K562 (cell line): Measurements from ENCODE around the gene TPD52L2. TPM values are rescaled to one million over a fixed set of nuclear protein-coding genes. Genes with fewer than 3 reads are reported as not detected.

Experiments used
- ATAC-seq: fragments of 200-7000 bp; cut with Tn5 transposase; 3 replicates; pipeline ENCODE4 v1.9.1; 2020; ENCODE audit warnings: moderate library complexity
- BruUV-seq: library from RNA; stranded (reverse); fragments of 400-500 nt; replicated peaks from 2 replicates; lab custom pipeline; 2021; lab: Mats Ljungman, UMichigan
- CTCF ChIA-PET: fragments of 300-600 bp; formaldehyde crosslinking; extraction: SDS; loops from one replicate; lab custom pipeline; 2021; ENCODE audit warnings: low intra/inter-chr PET ratio; lab: Yijun Ruan, JAX
- POLR2A ChIA-PET: fragments of 300-600, 350-650 bp; sonication (Branson Sonifier 250); formaldehyde crosslinking; extraction: SDS; loops from one replicate; lab custom pipeline; 2021; ENCODE audit warnings: antibody characterized with exemption, inconsistent platforms; lab: Yijun Ruan, JAX
- DNase-seq, 4 experiments: peaks; one replicate each; pipeline versions ENCODE4 v3.0.0 to v3.0.0-alpha.2; 2011 to 2018; ENCODE audit warnings: low spot score in 3 of 4, mixed read lengths in 3 of 4; ENCODE audit errors: extremely low read depth in 1 of 4
- FAIRE-seq: peaks from 2 replicates; lab custom pipeline; 2011; peaks lifted over from hg19 to GRCh38; lab: Jason Lieb, UNC
- H2AFZ ChIP-seq: 2 replicates; pipeline ENCODE4 v1.6.0; 2011; ENCODE audit warnings: low read depth, low read length, control low read depth, inconsistent platforms
- H3K27ac ChIP-seq: fragments of 200-600 bp; 3 replicates; pipeline ENCODE4 v1.8.0; 2011; ENCODE audit warnings: low read depth, mild to moderate bottlenecking, control low read depth, inconsistent platforms, low read length, moderate library complexity, mixed read lengths; ENCODE audit errors: extremely low read depth
- H3K27me3 ChIP-seq, 2 experiments: fragments of 300-600 bp in 1 of 2; 2 replicates in 1 of 2; 3 replicates in 1 of 2; pipeline versions ENCODE4 v1.6.0 to v1.8.0; 2011; ENCODE audit warnings: inconsistent platforms in 2 of 2, low read length in 2 of 2, mild to moderate bottlenecking in 1 of 2, mixed read lengths in 1 of 2, moderate library complexity in 1 of 2; ENCODE audit not compliant: control insufficient read depth in 2 of 2, insufficient read depth in 2 of 2
- H3K36me3 ChIP-seq: fragments of 300-600 bp; 3 replicates; pipeline ENCODE4 v1.8.0; 2011; ENCODE audit warnings: mild to moderate bottlenecking, low read length, inconsistent platforms; ENCODE audit not compliant: control insufficient read depth, insufficient read depth
- H3K4me1 ChIP-seq, 2 experiments: fragments of 200-600 bp in 1 of 2; replicated peaks in 1 of 2; 2 replicates in 1 of 2; 3 replicates in 1 of 2; pipeline versions ENCODE4 v1.5.1 to v1.8.0; 2011; ENCODE audit warnings: inconsistent platforms in 2 of 2, low read length in 2 of 2, mild to moderate bottlenecking in 1 of 2, mixed read lengths in 1 of 2, moderate library complexity in 1 of 2; ENCODE audit not compliant: control insufficient read depth in 2 of 2, insufficient read depth in 2 of 2
- H3K4me2 ChIP-seq: 2 replicates; pipeline ENCODE4 v1.6.1; 2011; ENCODE audit warnings: low read length, control low read depth, inconsistent platforms, mixed read lengths; ENCODE audit not compliant: insufficient read depth
- H3K4me3 ChIP-seq: fragments of 200-600 bp; sonication (generic), shearing (Covaris generic); 2 replicates; pipeline ENCODE4 v1.5.1; 2016; ENCODE audit warnings: control low read depth, inconsistent platforms
- H3K79me2 ChIP-seq: fragments of 200-600 bp; 3 replicates; pipeline ENCODE4 v1.8.0; 2011; ENCODE audit warnings: low read length, inconsistent platforms; ENCODE audit not compliant: control insufficient read depth, insufficient read depth
- H3K9ac ChIP-seq, 2 experiments: 2 replicates each; pipeline versions ENCODE4 v1.6.0 to v1.6.1; 2011; ENCODE audit warnings: low read depth in 2 of 2, low read length in 2 of 2, control low read depth in 1 of 2, inconsistent platforms in 1 of 2, mild to moderate bottlenecking in 1 of 2, mixed read lengths in 1 of 2; ENCODE audit not compliant: insufficient read depth in 1 of 2
- H3K9me1 ChIP-seq: one replicate; pipeline ENCODE4 v1.6.0; 2011; ENCODE audit warnings: inconsistent platforms, mild to moderate bottlenecking, low read length, moderate library complexity; ENCODE audit not compliant: control insufficient read depth, insufficient read depth
- H3K9me3 ChIP-seq: replicated peaks from 2 replicates; pipeline ENCODE4 v1.5.1; 2011; ENCODE audit warnings: low read depth, low read length, inconsistent platforms; ENCODE audit not compliant: control insufficient read depth, insufficient read depth
- H4K20me1 ChIP-seq: replicated peaks from 2 replicates; pipeline ENCODE4 v1.6.1; 2011; ENCODE audit warnings: low read length, inconsistent platforms, mixed read lengths; ENCODE audit not compliant: control insufficient read depth, insufficient read depth
- C11orf30 ChIP-seq: fragments of 450-650 bp; IDR thresholded peaks from 2 replicates; pipeline ENCODE4 v1.6.1; 2016; ENCODE audit warnings: low read depth, mild to moderate bottlenecking
- DDX20 ChIP-seq: fragments of 450-650 bp; IDR thresholded peaks from 2 replicates; pipeline ENCODE4 v1.6.1; 2016; ENCODE audit warnings: missing genetic modification characterization, low read depth, mild to moderate bottlenecking, missing compliant biosample characterization, moderate library complexity
- FIP1L1 ChIP-seq: fragments of 200-400 bp; formaldehyde crosslinking; IDR thresholded peaks from 2 replicates; pipeline ENCODE4 v1.6.1; 2018; ENCODE audit warnings: mild to moderate bottlenecking, low read depth, low read length; ENCODE audit not compliant: poor library complexity, severe bottlenecking
- FOS ChIP-seq: IDR thresholded peaks from 3 replicates; pipeline ENCODE4 v1.6.1; 2011; ENCODE audit not compliant: insufficient read length; ENCODE audit errors: extremely low read depth
- NFYB ChIP-seq: IDR thresholded peaks from 2 replicates; pipeline ENCODE4 v1.6.1; 2011; ENCODE audit warnings: mild to moderate bottlenecking, moderate library complexity; ENCODE audit not compliant: insufficient read length; ENCODE audit errors: extremely low read depth
- POLR2G ChIP-seq: fragments of 200-400 bp; formaldehyde crosslinking; IDR thresholded peaks from 2 replicates; pipeline ENCODE4 v1.6.1; 2017; ENCODE audit warnings: low read depth, mild to moderate bottlenecking, antibody characterized with exemption, low read length, moderate library complexity
- PURB ChIP-seq: sonication (generic); formaldehyde crosslinking; IDR thresholded peaks from 2 replicates; pipeline ENCODE4 v1.9.0; 2021; ENCODE audit warnings: low read depth, mild to moderate bottlenecking, missing genetic modification reagents
- SP1 ChIP-seq: sonication (generic); formaldehyde crosslinking; IDR thresholded peaks from 2 replicates; pipeline ENCODE4 v1.8.1; 2022; ENCODE audit warnings: mild to moderate bottlenecking, missing genetic modification reagents
- ZBTB33 ChIP-seq: sonication (generic); formaldehyde crosslinking; IDR thresholded peaks from 2 replicates; pipeline ENCODE4 v1.8.1; 2023; ENCODE audit warnings: mild to moderate bottlenecking, missing genetic modification reagents
- ZBTB43 ChIP-seq: sonication (generic); formaldehyde crosslinking; IDR thresholded peaks from 2 replicates; pipeline ENCODE4 v1.8.0; 2023; ENCODE audit warnings: mild to moderate bottlenecking, missing genetic modification reagents
- ZNF436 ChIP-seq: fragments of 250-450, 450-650 bp; sonication (Bioruptor Pico); formaldehyde crosslinking; IDR thresholded peaks from 2 replicates; pipeline ENCODE4 v1.7.0; 2020; ENCODE audit warnings: mild to moderate bottlenecking
- WGBS: fragments of 100-300 bp; shearing (Covaris generic); methylation state at CpG from one replicate; pipeline ENCODE4 v1.1.6; 2016; ENCODE audit warnings: low coverage, mixed read lengths; ENCODE audit not compliant: insufficient coverage; ENCODE audit errors: missing lambda C conversion rate; 5-methylcytosine and 5-hydroxymethylcytosine counted together
- in situ Hi-C: fragments of 300-500 bp; cut with MboI; formaldehyde crosslinking; loops from 4 replicates; pipeline ENCODE4 v1.15.0; 2018; ENCODE audit warnings: inconsistent platforms, mixed read lengths
- intact Hi-C: fragments of 100-400 bp; cut with micrococcal nuclease; formaldehyde crosslinking; loops from 2 replicates; pipeline ENCODE4 v1.14.2; 2022
- polyA plus RNA-seq, 8 experiments: library from polyadenylated mRNA; depleted of rRNA in 4 of 8; stranded (reverse) in 5 of 8; unstranded in 3 of 8; fragments of >200 nt; fragmentation: Nextera tagmentation in 2 of 8; fragmentation: Illumina TruSeq in 1 of 8; extraction: Ambion mirVana in 2 of 8; extraction: Trizol in 1 of 8; gene quantifications; 2 replicates each; pipeline versions ENCODE4 v1.2.1 to v1.2.3, GENCODE V29; 2011 to 2014; ENCODE audit warnings: inconsistent platforms in 1 of 8, missing spikeins in 1 of 8
- total RNA-seq, 7 experiments: library from RNA; depleted of rRNA in 6 of 7; stranded (reverse); fragments of >200 nt in 6 of 7; fragmentation: Illumina TruSeq in 2 of 7; extraction: Trizol in 2 of 7; gene quantifications; 2 replicates each; pipeline versions ENCODE4 v1.2.1 to v1.2.3, GENCODE V29; 2011 to 2021; ENCODE audit warnings: low replicate concordance in 1 of 7

Gene TPD52L2
- total and polyA plus RNA-seq, 9 of the 15 experiments (the other 6 are each of a cell fraction or from before 2014, with no cell fraction given): 1.9 to 117 (median 74.6) TPM

DNA sequence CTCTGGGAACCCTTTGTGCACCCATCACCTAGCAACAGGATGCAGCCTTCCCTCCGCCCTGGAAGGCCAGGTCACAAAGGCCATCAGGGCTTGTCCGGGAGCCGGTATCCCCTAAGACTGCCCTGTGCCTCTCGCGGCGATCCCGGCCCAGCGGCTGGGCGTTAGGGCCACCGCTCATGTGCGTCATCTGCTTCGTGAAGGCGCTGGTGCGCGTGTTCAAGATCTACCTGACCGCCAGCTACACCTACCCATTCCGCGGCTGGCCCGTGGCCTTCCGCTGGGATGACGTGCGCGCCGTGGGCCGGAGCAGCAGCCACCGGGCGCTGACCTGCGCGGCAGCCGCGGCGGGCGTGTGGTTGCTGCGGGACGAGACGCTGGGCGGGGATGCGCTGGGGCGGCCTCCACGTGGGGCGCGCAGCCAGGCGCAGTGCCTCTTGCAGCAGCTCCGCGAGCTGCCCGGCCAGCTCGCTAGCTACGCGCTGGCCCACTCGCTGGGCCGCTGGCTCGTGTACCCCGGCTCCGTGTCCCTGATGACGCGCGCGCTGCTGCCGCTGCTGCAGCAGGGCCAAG is 3.6 kb upstream of the TPD52L2 start, which contains the start of gene ABHD16B:
Gene ABHD16B, plus strand, starts transcription at position 134 of the 570 bp plus-strand sequence. Its CDS starts 43 bp downstream, at position 177.
- CTCF ChIA-PET: no interaction called here
- no peak for FAIRE-seq

More for the DNA sequence above, 3.6 kb upstream of the TPD52L2 start, which contains the start of gene ABHD16B:
- ATAC-seq (no peak), DNase-seq (no peak)
- no peaks in the 10 kb centered on the region for H3K27me3 ChIP-seq
- peak within 1 kb of the TSS in 1 of 2 experiments; percentile 82; a peak in 2 of 4 replicates for H3K9ac ChIP-seq
- peaks cover 26% of the 10 kb centered on the region; the same call in 2 of the 3 replicates for H3K36me3 ChIP-seq
- POLR2A ChIA-PET: no interaction called here
- no peaks in the 10 kb centered on the region for H3K9me3 ChIP-seq
- H3K9me1 ChIP-seq: no peaks in the 10 kb centered on the region
- in situ Hi-C loops: loop anchor here (5.0 kb wide), 1 partner anchor 154 kb away; the partner anchor contains the start of genes ARFRP1 and ZGPAT
- intact Hi-C loops: loop anchor here (10.0 kb wide), 2 partner anchors 113 to 307 kb away; partner anchors contain the start of genes FNDC11 and SAMD10
- no peak within 1 kb of the TSS for H3K27ac ChIP-seq
- H3K79me2 ChIP-seq: peaks cover 25% of the 10 kb centered on the region
- H3K4me1 ChIP-seq: peaks cover 29 to 82% of the 10 kb centered on the region in 2 experiments
- H3K4me2 ChIP-seq: no peak within 1 kb of the TSS
- H2AFZ ChIP-seq: no peak within 1 kb of the TSS
- peak; percentile 31; the same call in 1 of the 2 replicates for TF ChIP-seq POLR2G
- TF ChIP-seq PURB (CRISPR knock-in tag): no peak
- no peak for TF ChIP-seq NFYB
- TF ChIP-seq DDX20 (tag): no peak
- no peak for TF ChIP-seq SP1 (CRISPR knock-in tag)
- no peak for TF ChIP-seq ZBTB43 (CRISPR knock-in tag)
- TF ChIP-seq FOS: no peak
- no peak for TF ChIP-seq ZNF436 (CRISPR knock-in tag)
- TF ChIP-seq ZBTB33 (CRISPR knock-in tag): peak; percentile 78
- TF ChIP-seq C11orf30: no peak
- peak; percentile 5 for TF ChIP-seq FIP1L1
- H4K20me1 ChIP-seq: no peaks in the 10 kb centered on the region
- WGBS: 97% methylated on average over 19 of the region's 59 CpGs
- no TSS peak for BruUV-seq
- no peak within 1 kb of the TSS for H3K4me3 ChIP-seq
